ENCODE measurements around the gene ST6GALNAC1. TPM values are rescaled to one million over a fixed set of nuclear protein-coding genes. Genes with fewer than 3 reads are reported as not detected.

Gene ST6GALNAC1
- total and polyA plus RNA-seq, 2 of the 13 experiments (the other 11 are each of a cell fraction or from before 2014, with no cell fraction given): not detected

GRCh38 chr17:76660656-76661042 is 17.1 kb upstream of the ST6GALNAC1 start (continued):
- TF ChIP-seq, protein P1, sequence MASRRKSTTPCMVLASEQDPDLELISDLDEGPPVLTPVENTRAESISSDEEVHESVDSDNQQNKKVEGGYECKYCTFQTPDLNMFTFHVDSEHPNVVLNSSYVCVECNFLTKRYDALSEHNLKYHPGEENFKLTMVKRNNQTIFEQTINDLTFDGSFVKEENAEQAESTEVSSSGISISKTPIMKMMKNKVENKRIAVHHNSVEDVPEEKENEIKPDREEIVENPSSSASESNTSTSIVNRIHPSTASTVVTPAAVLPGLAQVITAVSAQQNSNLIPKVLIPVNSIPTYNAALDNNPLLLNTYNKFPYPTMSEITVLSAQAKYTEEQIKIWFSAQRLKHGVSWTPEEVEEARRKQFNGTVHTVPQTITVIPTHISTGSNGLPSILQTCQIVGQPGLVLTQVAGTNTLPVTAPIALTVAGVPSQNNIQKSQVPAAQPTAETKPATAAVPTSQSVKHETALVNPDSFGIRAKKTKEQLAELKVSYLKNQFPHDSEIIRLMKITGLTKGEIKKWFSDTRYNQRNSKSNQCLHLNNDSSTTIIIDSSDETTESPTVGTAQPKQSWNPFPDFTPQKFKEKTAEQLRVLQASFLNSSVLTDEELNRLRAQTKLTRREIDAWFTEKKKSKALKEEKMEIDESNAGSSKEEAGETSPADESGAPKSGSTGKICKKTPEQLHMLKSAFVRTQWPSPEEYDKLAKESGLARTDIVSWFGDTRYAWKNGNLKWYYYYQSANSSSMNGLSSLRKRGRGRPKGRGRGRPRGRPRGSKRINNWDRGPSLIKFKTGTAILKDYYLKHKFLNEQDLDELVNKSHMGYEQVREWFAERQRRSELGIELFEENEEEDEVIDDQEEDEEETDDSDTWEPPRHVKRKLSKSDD (CRISPR knock-in tag; IDR thresholded peaks at IDR 0.05; ENCODE audit: low read depth): no peak
- TF ChIP-seq, protein P2, sequence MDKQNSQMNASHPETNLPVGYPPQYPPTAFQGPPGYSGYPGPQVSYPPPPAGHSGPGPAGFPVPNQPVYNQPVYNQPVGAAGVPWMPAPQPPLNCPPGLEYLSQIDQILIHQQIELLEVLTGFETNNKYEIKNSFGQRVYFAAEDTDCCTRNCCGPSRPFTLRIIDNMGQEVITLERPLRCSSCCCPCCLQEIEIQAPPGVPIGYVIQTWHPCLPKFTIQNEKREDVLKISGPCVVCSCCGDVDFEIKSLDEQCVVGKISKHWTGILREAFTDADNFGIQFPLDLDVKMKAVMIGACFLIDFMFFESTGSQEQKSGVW (CRISPR knock-in tag; IDR thresholded peaks at IDR 0.05; ENCODE audit: borderline replicate concordance): no peak
- TF ChIP-seq GPN1 (CRISPR knock-in tag; IDR thresholded peaks at IDR 0.05; ENCODE audit: borderline replicate concordance): no peak
- TF ChIP-seq ZNF296 (CRISPR knock-in tag; conservative IDR thresholded peaks at IDR 0.05): no peak
- peak; percentile 21; the same call in 1 of the 2 replicates for TF ChIP-seq NCOA2 (CRISPR knock-in tag; IDR thresholded peaks at IDR 0.05)
- TF ChIP-seq CERS6 (CRISPR knock-in tag; IDR thresholded peaks at IDR 0.05): no peak
- TF ChIP-seq MTF1 (CRISPR knock-in tag; IDR thresholded peaks at IDR 0.05): no peak
- no peak for TF ChIP-seq ZSCAN25 (CRISPR knock-in tag; IDR thresholded peaks at IDR 0.05)
- no peak for TF ChIP-seq ZNF232 (CRISPR knock-in tag; IDR thresholded peaks at IDR 0.05; ENCODE audit: borderline replicate concordance)
- no peak for TF ChIP-seq ZNF713 (CRISPR knock-in tag; IDR thresholded peaks at IDR 0.05)
- TF ChIP-seq ELF3 (CRISPR knock-in tag; IDR thresholded peaks at IDR 0.05): peak; percentile 38; the same call in 1 of the 2 replicates
- TF ChIP-seq, protein P3, sequence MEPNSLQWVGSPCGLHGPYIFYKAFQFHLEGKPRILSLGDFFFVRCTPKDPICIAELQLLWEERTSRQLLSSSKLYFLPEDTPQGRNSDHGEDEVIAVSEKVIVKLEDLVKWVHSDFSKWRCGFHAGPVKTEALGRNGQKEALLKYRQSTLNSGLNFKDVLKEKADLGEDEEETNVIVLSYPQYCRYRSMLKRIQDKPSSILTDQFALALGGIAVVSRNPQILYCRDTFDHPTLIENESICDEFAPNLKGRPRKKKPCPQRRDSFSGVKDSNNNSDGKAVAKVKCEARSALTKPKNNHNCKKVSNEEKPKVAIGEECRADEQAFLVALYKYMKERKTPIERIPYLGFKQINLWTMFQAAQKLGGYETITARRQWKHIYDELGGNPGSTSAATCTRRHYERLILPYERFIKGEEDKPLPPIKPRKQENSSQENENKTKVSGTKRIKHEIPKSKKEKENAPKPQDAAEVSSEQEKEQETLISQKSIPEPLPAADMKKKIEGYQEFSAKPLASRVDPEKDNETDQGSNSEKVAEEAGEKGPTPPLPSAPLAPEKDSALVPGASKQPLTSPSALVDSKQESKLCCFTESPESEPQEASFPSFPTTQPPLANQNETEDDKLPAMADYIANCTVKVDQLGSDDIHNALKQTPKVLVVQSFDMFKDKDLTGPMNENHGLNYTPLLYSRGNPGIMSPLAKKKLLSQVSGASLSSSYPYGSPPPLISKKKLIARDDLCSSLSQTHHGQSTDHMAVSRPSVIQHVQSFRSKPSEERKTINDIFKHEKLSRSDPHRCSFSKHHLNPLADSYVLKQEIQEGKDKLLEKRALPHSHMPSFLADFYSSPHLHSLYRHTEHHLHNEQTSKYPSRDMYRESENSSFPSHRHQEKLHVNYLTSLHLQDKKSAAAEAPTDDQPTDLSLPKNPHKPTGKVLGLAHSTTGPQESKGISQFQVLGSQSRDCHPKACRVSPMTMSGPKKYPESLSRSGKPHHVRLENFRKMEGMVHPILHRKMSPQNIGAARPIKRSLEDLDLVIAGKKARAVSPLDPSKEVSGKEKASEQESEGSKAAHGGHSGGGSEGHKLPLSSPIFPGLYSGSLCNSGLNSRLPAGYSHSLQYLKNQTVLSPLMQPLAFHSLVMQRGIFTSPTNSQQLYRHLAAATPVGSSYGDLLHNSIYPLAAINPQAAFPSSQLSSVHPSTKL (CRISPR knock-in tag; IDR thresholded peaks at IDR 0.05): peak; percentile 80
- TF ChIP-seq MED1 (CRISPR knock-in tag; IDR thresholded peaks at IDR 0.05): peak; percentile 53
- no peak for TF ChIP-seq TARDBP (CRISPR knock-in tag; IDR thresholded peaks at IDR 0.05)
- TF ChIP-seq KDM6A (CRISPR knock-in tag; IDR thresholded peaks at IDR 0.05; ENCODE audit: low read depth): no peak
- TF ChIP-seq NFYC (CRISPR knock-in tag; IDR thresholded peaks at IDR 0.05): no peak
- TF ChIP-seq ARNTL (CRISPR knock-in tag; IDR thresholded peaks at IDR 0.05): no peak
- TF ChIP-seq, protein P4, sequence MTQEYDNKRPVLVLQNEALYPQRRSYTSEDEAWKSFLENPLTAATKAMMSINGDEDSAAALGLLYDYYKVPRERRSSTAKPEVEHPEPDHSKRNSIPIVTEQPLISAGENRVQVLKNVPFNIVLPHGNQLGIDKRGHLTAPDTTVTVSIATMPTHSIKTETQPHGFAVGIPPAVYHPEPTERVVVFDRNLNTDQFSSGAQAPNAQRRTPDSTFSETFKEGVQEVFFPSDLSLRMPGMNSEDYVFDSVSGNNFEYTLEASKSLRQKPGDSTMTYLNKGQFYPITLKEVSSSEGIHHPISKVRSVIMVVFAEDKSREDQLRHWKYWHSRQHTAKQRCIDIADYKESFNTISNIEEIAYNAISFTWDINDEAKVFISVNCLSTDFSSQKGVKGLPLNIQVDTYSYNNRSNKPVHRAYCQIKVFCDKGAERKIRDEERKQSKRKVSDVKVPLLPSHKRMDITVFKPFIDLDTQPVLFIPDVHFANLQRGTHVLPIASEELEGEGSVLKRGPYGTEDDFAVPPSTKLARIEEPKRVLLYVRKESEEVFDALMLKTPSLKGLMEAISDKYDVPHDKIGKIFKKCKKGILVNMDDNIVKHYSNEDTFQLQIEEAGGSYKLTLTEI (CRISPR knock-in tag; conservative IDR thresholded peaks at IDR 0.05): no peak
- TF ChIP-seq TBP (CRISPR knock-in tag; IDR thresholded peaks at IDR 0.05): no peak
- TF ChIP-seq NCOR1 (IDR thresholded peaks at IDR 0.05; ENCODE audit: borderline replicate concordance, low read length): 0 out of 2 replicates have a peak, but pooled peaks have one; percentile 21

Measured in HepG2 (cell line).